HepG2 (cell line): ENCODE data around the gene EEFSEC. TPM values are rescaled to one million over a fixed set of nuclear protein-coding genes. Genes with fewer than 3 reads are reported as not detected.

Experiments
- DMTF1 ChIP-seq: sonication (generic); formaldehyde crosslinking; IDR thresholded peaks from 2 replicates; pipeline ENCODE4 v1.4.0; 2020; ENCODE audit warnings: mild to moderate bottlenecking, missing genetic modification reagents
- KDM5B ChIP-seq: sonication (generic); formaldehyde crosslinking; IDR thresholded peaks from 2 replicates; pipeline ENCODE4 v1.4.0; 2020; ENCODE audit warnings: missing genetic modification reagents, mild to moderate bottlenecking, borderline replicate concordance
- KLF13 ChIP-seq: sonication (generic); formaldehyde crosslinking; IDR thresholded peaks from 2 replicates; pipeline ENCODE4 v1.4.0; 2020; ENCODE audit warnings: mild to moderate bottlenecking, missing genetic modification reagents
- MED1 ChIP-seq: sonication (generic); formaldehyde crosslinking; IDR thresholded peaks from 2 replicates; pipeline ENCODE4 v1.4.0; 2020; ENCODE audit warnings: missing genetic modification reagents
- NR1H2 ChIP-seq: sonication (generic); formaldehyde crosslinking; IDR thresholded peaks from 2 replicates; pipeline ENCODE4 v1.8.1; 2022; ENCODE audit warnings: low read depth, missing genetic modification reagents, borderline replicate concordance
- NRL ChIP-seq: sonication (generic); formaldehyde crosslinking; IDR thresholded peaks from 2 replicates; pipeline ENCODE4 v1.5.0; 2020; ENCODE audit warnings: missing genetic modification reagents, mild to moderate bottlenecking, moderate library complexity, borderline replicate concordance
- RFXANK ChIP-seq: IDR thresholded peaks from 2 replicates; pipeline ENCODE4 v1.6.1; 2016
- RXRA ChIP-seq: sonication (generic); formaldehyde crosslinking; IDR thresholded peaks from 2 replicates; pipeline ENCODE4 v1.5.1; 2020; ENCODE audit warnings: missing genetic modification reagents
- ZNF710 ChIP-seq: sonication (generic); formaldehyde crosslinking; IDR thresholded peaks from 2 replicates; pipeline ENCODE4 v1.5.0; 2020; ENCODE audit warnings: mild to moderate bottlenecking, missing genetic modification reagents, borderline replicate concordance
- polyA plus RNA-seq, 8 experiments: library from polyadenylated mRNA; depleted of rRNA in 3 of 8; stranded (reverse) in 7 of 8; unstranded in 1 of 8; fragments of >200 nt; fragmentation: Illumina TruSeq in 4 of 8; extraction: Trizol in 4 of 8; gene quantifications; 2 replicates each; pipeline versions ENCODE4 v1.2.1 to v1.2.3, GENCODE V29; 2011 to 2016; ENCODE audit warnings: low read depth in 4 of 8, missing spikeins in 1 of 8, mixed read lengths in 1 of 8; ENCODE audit not compliant: insufficient read depth in 1 of 8
- total RNA-seq, 5 experiments: library from RNA; depleted of rRNA; stranded (reverse); fragments of >200 nt; fragmentation: Illumina TruSeq; extraction: Trizol; gene quantifications; 2 replicates each; pipeline ENCODE4 v1.2.3, GENCODE V29; 2016; ENCODE audit warnings: low read depth in 1 of 5

EEFSEC gene
- total and polyA plus RNA-seq, 2 of the 13 experiments (the other 11 are each of a cell fraction or from before 2014, with no cell fraction given), result 6.4 to 24.2 TPM

- TF ChIP-seq DMTF1 (CRISPR knock-in tag), result no peak
- no peak for TF ChIP-seq ZNF710 (CRISPR knock-in tag)
- peak; percentile 19; the same call in 1 of the 2 replicates for TF ChIP-seq MED1 (CRISPR knock-in tag)
- TF ChIP-seq KLF13, result no peak
- TF ChIP-seq RXRA, result 0 out of 2 replicates have a peak, but pooled peaks have one; percentile 19
- no peak for TF ChIP-seq KDM5B (CRISPR knock-in tag)
- TF ChIP-seq RFXANK (CRISPR knock-in tag), result no peak
- TF ChIP-seq NR1H2, result no peak
- no peak for TF ChIP-seq NRL (CRISPR knock-in tag)
Observed at GRCh38 chr3:128307029-128307633, 153.8 kb downstream of the EEFSEC start (continued).
